GM12874 (cell line): ENCODE results near the gene DCC.

Experiments
- TF ChIP-seq, protein P1 (sequence below): IDR thresholded peaks from 2 replicates; pipeline ENCODE4 v1.5.1; 2011; ENCODE audit warnings: low read depth, mild to moderate bottlenecking, control low read depth, low read length, moderate library complexity; ENCODE audit not compliant: insufficient read depth

DCC gene

GRCh38 chr18:52441794-52442193 lies 101.8 kb downstream of the DCC start:
- TF ChIP-seq, protein P1, sequence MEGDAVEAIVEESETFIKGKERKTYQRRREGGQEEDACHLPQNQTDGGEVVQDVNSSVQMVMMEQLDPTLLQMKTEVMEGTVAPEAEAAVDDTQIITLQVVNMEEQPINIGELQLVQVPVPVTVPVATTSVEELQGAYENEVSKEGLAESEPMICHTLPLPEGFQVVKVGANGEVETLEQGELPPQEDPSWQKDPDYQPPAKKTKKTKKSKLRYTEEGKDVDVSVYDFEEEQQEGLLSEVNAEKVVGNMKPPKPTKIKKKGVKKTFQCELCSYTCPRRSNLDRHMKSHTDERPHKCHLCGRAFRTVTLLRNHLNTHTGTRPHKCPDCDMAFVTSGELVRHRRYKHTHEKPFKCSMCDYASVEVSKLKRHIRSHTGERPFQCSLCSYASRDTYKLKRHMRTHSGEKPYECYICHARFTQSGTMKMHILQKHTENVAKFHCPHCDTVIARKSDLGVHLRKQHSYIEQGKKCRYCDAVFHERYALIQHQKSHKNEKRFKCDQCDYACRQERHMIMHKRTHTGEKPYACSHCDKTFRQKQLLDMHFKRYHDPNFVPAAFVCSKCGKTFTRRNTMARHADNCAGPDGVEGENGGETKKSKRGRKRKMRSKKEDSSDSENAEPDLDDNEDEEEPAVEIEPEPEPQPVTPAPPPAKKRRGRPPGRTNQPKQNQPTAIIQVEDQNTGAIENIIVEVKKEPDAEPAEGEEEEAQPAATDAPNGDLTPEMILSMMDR: no peak

DNA sequence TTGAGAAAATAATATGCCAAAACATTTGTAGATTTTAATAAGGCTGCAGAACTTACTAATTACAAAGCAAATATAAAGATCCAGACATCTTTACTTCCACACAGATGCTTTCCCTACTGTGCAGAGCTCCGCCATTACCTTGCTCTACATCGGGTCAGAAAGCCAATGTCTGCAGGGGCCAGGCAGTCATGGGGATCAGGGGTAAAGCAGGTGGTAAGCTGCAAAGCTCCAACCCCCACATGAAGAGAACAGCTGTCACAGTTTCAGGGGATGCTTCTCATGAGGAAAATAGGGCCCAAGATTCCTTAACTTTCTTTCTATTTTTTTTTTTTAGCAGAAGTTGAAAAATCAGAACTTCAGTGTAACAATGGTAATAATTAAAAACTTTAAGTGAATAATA lies 102.7 kb downstream of the DCC start:
- TF ChIP-seq, protein P1: no peak

DNA sequence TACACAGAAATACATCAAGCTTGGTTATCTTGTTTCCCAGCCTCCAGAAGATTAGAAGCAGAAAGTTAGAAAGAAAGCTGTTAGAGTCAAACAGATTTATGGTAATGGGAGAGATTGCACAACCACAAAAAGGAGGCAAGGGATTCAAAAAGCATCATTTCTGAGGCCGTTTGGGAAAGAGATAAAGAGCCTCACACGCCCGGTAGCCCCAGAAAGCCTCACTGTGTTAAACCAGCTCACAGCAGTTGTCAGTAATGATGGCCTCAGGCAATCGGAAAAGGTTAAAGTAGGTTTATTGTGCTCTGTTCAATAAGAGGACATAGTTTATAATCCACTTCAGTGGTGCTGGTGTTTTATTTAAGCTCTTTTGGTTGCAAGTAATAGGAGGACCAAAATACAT lies 111.3 kb downstream of the DCC start:
- TF ChIP-seq, protein P1: no peak

GRCh38 chr18:52451851-52452250 lies 111.9 kb downstream of the DCC start:
- TF ChIP-seq, protein P1: no peak

DNA sequence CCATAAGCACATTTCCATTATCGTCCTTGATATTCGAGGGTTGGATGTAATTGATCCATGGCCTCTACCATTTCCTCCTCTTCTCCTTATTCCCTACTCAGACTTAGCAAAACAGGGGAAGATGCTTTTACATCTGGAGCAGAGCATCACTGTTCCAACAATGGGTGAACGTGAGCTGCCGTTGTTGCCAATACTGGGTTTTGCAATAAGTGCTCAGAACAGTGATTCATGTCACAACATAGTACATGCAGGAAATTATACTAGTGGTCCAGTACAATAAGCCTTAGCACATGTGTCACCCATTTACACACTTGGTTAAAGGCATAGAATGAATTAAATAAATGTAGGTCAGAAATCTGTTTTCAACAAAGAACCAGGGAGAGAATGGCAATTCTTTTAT lies 112.4 kb downstream of the DCC start:
- TF ChIP-seq, protein P1: no peak

- TF ChIP-seq, protein P1: no peak
Observed at GRCh38 chr18:52459890-52460289, 119.9 kb downstream of the DCC start.

GRCh38 chr18:52462853-52463252 lies 122.9 kb downstream of the DCC start:
- TF ChIP-seq, protein P1: no peak

- TF ChIP-seq, protein P1: no peak
Observed at GRCh38 chr18:52465391-52465790, 125.4 kb downstream of the DCC start.
